GM19240 (cell line): ENCODE results near the gene POLR2M.

Experiments
- DNase-seq: peaks from one replicate; pipeline ENCODE4 v3.0.0; 2011; ENCODE audit warnings: low spot score; ENCODE audit not compliant: insufficient read length

The POLR2M gene

DNA sequence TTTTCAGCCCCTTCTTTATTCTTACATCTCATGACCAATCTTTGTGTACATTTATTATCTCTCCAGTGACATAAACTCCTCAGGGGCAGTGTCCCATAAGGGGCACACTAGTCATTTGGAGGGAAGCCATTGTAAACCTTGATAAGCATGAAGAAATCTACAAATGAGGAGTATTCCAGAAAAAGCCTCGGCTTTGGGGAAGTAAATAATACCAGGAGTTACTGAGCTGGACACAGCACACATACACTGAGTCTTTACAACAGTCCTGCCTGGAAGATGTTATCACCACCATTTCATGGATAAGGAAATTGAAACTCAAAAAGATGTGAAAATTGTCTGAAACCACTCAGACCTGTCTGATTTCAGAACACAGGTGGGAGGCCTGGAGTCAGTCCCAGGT, 15.4 kb upstream of the POLR2M start:
- no peak for DNase-seq

DNA sequence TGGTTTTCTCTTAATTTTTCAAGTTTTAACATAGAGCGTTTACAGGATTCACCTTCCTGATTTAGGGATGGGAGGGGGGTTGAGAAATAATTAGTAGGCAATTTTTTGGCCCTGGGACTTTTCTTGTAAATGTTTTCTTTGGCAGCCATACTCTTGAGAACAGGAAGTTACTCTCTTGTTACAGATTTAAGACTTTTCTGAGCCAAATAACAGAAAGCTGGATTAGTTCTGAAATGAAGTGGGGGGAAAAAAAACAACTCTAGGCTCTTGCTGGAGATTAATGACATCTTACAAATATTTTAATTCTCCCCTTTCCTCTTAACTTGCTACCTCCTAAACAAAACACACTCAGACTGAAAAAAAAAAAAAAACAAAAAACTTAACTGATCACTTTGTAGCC, 13.8 kb upstream of the POLR2M start:
- no peak for DNase-seq

DNA sequence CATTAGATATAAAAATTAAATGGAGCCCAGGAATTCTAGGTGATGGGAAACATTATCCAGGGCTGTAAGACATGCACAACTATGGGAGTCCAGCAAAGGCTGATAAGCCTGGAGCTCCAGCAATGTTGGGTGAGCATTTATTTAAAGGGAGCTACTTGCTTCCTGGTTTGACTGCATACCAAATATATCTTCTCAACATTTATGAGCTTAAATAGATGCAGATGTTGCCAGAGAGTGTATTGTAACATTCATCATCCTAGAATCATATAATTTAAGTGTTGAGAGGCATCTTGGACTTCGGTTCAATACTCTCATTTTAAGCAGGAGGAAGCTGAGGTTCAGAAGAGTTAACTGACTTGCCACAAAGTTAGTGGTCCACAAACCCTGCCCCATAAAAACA, 12.2 kb upstream of the POLR2M start:
- DNase-seq, result no peak

DNA sequence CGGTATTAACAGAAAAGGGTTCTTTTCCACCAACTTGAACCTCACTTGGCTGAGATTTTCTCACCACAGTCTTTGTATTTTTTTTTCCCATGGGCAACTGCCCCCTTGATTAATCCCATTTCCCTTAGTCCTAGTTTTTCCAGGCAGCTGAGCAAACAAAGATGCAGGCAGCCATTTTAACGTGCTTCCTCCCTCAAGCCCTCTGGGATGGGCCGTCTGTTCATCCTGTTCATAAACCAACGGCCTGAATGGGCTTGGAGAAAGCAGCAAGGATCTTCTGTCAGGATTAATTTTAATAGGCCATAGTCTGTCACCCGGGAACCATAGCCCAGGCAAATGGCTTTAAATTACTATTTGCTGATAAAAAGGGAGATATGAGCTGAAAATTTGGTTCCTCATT, 10.4 kb upstream of the POLR2M start:
- DNase-seq, result no peak

DNA sequence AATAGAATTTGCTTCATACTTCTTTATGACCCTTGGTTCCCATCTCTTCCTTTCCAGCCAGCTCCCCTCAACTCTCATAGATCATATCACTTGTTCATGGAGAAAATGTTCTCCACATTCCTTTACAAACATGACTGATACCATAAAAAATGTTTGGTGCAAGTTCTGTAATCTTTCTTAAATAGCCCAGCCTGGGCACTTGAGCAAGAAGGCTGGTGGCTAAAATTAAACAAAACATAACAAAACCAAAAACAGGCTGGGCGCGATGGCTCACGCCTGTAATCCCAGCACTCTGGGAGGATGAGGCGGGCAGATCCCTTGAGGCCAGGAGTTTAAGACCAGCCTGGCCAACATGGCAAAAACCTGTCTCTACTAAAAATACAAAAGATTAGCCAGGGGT, 8.9 kb upstream of the POLR2M start:
- DNase-seq, result no peak

DNA sequence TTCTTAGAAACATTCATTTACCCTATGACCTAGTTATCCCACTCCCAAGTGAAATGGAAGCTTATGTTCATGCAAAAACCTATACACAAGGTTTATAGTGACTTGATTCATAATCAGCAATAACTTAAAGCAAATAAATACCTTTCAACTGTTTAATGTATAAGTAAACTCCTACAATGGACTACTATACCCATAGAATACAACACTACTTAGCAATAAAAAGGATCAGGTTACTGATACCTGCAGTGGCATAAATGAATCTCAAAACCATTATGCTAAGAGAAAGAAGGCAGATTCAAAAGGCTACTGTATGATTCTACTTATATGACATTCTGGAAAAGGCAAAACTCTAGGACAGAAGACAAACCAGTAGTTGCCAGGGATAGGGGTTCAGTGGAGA, 8.3 kb upstream of the POLR2M start:
- DNase-seq, result no peak

DNA sequence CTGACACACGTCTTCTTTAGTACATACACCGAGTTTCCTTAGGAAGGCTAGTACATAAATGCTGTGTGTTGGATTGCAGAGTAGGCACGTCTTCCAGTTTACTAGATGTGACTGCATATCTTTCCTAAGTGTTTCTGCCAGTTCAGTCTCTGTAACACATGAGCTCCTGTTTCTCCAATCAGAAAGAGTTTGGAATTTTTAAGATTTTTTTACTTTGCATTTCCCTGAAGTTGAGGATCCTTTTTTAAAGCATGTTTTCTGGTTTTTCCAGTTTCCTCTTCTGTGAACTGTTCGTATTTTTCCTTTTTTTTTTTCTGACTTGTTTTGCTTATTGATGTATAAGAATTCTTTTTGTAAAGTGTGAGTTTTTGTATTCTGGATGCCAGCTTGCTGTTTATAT, 7.5 kb upstream of the POLR2M start:
- DNase-seq, result no peak

DNA sequence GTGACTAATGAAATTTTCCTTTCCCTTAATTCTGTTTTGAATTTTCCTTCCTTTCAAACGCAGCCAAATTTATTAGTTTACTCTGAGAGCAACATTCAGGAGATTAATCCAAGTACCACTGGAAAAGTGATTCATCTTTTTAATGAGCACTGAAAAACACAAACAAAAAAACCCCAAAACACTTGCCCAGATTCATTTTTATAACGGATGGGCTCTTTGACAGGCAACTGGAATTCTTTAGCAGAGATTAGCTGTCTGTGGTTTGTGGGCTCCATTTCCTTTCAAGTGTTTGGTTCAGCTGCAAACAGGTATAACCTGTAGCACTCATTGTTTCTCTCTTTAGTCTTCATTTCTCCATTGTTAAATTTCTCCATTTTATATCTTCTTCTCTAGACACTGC, 3.1 kb upstream of the POLR2M start:
- DNase-seq, result no peak

DNA sequence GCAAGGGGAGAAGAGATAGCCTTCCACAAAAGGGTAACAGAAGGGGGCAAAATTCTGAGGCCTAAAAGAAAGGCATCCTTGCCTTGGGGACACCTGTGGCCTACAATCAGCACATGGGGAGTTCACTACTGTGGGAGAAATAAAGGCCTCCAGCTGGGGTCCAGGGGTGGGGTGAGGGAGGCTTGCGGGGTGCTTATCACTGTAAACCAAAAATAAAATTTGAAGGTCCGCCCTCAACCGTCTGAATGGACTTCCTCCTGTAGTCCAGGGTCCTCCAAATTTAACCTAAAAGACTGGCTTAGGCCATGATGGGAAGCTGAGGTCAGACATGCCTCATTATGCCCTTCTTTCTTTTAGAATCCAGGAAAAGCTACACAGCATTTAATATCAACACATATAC, 2.1 kb upstream of the POLR2M start:
- DNase-seq, result no peak

DNA sequence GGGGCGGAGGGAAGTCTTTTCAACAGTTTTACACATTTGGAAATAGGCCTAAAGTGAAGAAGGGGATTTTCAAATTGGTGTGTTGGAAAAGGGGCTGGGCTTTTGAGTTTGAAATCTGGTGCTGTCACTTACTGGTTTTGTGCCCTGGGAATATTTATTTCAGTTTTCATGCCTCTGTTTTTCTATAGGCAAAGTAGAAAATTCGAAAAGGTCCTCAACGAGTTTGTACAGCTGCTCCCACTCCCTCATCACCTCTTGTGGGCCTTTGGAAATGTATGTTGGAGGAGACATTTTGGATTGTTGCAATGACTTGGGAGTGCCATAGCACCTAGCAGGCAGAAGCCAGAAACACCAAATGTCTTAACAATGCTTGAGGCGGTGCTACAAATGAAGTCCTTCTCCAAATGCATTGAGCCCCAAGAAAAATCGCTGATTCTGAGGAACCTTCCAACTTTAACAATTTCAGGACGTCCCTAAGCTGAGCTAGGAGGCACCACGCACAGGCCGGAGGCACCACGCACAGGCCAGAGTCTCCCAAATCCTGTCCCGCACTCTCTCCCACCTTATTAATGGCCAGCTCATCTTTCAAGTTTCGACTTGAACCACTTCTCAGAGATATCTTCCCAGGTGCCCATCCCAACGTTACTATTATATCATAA, 639 bp upstream of the POLR2M start:
- no peak for DNase-seq

DNA sequence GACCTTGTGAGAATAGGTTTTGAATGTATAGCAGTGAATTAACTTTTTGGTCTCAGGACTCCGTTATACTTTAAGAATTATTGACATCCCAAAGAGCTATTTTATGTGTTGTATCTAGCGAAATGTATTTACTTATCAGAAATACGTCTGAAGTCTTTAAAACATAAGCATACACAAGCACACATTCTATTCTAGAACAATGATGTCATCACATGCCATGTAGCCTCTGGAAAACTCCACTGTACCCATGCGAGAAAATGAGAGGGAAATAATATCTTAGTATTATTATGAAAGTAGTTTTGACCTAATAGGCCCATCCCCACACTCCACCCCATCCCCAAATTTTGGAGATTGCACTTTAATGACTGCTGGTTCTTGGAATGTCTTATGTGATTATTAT, 1.5 kb downstream of the POLR2M start:
- DNase-seq, result no peak

DNA sequence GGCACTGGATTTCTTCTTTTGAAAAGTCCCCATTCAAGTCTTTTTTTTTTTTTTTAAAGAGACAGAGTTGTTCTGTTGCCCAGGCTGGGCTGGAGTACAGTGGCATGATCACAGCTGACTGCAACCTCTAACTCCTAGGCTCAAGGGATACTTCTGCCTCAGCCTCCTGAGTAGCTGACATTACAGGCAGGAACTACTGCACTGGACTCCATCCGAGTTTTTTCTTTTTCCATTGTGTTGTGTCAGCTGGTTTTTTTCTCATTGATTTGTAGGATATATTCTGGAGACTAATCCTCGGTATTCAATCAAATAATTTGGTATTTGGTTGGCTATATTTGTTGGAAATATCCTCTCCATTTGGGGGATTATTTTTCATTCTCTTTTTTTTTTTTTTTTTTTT, 11.8 kb downstream of the POLR2M start:
- DNase-seq, result no peak

DNA sequence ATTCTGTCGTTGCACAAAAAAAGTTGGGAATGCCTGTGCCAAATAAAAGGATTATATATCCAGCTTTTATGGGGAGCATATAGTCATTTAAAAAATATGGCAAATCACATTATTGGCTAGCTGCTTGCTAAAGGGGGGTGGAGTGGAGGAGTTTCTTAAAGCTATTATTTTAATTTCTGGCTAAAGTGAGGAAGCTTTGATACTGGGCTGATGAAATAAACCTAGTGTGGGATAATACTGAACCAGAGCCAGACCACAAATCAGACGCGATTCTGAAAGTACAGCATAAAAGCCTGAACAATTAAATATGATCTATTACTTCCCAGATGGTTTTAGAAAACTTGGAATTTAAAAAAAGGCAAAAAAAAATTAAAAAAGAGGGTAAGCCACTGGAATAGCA, 14.4 kb downstream of the POLR2M start:
- DNase-seq, result no peak

DNA sequence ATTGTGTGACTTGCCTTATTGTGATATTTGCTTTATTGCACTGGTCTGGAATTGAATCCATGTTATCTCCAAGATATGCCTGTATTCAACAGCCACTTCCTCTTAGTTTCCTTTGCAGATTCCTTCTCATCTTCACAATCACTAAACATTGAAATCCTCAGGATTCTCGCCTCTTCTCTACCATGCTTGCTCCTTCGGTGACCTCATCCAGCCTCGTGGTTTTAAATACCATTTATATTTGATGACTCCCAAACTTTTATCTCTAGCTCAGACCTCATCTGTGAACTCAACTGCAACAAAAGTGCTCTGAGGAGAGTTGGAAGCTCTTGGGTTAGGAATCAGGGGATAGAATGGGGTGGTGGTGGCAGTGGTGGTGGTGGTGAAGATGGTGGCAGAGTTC, 19.9 kb downstream of the POLR2M start:
- DNase-seq, result no peak

DNA sequence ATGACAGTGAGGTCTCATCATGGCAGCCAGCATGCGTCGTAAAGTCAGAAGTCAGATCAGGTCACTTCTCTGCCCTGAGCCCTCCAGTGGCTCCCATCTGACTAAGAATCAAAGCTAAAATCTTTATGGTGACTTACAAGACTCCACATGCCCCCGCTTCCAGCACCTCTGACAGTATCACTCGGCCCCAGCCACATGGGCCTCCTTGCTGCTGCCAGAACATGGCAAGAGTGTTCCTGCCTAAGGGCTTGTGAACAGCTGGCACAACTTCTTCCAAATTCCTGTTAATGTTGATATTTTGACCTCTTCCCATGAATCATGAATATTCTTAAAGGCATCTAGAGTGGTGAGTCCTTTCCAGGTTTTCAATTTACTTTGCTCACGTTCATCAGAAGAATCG, 20.5 kb downstream of the POLR2M start:
- no peak for DNase-seq

DNA sequence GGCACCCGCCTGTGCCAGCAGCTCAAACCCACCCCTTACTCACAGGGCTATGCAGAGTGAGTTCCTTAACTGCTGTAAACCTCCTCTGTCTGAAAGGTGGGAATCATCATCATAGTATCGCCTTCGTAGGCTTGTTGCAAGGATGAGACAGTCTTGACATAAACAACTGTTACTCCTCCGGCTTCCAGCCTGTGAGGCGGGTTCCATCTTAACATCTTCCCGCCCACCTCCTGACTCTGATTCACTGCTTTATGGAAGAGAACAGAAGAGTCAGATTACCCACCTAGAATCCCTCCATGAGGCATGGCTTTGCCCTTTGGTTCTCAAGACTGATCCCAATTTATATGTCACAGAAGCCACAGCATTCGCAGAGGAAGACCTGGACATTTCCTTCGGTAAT, 21.9 kb downstream of the POLR2M start:
- no peak for DNase-seq

DNA sequence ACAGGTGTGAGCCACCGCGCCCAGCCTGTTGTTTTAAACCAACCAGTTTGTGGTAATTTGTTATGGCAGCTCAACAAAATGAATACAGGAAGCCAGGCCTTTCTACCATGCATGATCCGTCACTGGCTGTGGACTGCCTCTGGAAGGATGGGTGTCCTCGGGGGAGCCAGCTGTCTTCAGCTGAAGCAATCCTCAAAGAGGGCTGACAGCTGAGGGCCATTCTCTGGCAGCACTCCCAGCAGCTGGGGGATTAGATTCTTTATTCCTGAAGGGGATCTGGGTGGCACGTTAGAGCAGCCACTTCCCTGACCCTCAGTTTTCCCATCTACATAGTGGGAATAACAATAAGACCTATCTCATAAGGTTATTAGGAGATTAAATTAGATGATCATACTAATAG, 24.4 kb downstream of the POLR2M start:
- no peak for DNase-seq

DNA sequence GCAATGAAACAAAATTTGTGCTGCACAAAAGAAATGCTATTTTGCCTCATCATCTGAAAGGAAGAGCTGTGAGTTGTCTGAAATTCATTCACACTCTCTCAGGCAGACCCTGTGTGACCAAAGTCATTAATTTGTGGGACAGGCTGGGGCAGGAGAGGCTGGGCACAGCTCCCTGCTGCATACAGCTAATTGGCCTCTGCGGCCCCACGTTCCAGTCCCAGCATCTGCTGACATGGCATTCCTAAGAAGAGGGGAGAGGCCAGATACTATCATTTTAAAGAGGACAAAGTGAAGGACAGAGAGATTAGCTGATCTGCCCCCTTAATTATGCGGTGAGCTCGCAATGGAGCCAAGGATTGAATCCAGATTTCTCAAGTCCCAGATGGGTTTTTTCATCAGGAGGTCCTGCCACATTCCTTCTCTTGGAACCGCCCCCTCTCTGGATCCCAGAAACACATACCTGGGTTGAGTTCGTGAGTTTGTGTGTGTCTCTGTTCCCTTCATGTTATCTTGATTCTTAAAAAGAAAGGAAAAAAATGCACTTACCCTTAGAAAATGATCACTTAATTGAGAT, 25.1 kb downstream of the POLR2M start:
- DNase-seq, result no peak

DNA sequence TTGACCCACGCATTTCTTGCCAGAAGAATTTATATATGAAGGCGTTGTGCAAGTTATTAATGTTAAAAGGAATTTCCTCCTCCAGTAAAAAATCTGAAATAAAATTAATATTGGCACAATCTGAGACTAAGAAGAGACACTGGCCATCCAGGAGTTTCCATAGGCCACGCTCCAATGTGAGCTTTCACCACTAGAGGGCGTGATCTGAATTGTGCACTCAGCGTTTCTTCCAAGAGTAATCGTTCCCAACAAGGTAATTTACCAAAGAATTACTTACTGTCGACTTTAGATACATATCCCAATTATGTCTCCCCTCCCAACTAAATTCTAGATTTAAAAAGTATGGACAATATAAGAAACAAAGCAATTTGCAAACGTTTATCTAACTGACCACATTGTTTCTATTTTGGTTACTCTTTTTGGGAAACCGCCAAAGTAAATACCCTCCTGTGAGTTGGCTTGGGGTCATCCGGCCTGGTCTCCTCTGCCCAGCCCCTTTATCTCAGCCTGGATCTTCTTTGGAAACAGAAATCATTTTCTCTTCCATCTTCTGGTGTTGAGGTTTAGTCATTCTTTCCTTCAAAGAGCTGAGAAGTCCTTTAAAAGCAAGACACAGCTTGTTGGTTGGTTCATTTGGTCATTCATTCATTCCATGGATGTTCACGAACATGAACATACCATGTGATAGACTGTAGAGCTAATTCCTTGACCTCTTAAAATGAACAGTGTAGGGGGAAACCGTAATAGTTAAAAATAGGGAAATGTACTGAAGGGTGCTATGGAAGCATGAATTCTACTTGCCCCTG, 26.2 kb downstream of the POLR2M start:
- no peak for DNase-seq

DNA sequence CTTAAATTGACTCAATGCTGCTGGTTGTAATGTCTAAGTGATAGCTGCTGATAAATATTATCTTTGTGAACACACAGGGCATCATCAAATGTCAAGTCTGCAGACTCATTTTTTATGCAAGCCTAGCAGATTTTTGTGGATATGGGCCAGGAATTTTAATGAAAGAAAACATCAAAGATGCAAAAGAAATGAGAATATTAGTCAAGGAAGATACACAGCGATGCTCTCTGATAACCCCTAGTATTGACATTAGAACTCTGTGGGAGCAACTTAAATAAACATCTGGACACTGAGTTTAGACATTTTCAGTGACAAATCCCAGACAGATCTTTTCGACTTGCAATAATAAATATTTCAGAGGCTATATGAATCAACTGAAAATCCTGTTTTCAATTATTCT, 28.3 kb downstream of the POLR2M start:
- no peak for DNase-seq

DNA sequence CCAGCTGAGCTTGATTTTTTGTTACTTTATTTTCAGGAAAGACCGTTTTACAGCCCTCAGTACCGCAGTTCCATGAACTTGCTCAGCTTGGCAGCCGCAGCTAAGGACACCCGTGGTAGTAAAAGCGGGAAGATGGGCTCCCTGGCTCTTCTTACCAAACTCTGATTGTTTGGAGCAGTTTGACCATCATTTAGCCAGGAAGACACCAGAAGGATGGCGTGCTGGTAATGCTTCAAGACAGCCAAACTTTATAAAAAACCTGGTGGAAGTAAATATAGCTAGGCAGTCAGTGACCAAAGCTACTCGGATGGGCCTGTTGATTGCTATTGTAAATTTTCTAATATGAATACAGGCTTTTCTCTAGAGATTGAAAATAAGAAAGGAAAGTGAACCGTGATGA, 28.9 kb downstream of the POLR2M start:
- DNase-seq, result no peak

DNA sequence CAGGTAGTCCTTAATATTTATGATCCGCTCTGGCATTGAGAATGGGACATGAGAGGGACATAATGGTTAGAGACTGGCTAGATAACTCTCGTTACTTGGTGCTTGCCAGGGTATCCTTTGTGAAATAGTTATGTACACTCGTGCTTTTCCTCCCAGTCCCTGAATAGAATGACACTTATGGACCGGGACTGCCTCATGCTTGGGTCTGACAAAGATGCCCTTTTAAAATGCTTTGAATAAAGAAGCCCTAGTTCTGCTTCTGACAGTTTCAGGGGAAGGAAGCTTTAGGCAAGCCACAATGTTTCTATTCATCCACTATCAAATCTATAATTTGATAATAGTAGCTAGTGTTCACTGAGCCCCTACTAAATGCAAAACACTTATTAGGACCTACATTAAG, 29.4 kb downstream of the POLR2M start:
- DNase-seq, result no peak

DNA sequence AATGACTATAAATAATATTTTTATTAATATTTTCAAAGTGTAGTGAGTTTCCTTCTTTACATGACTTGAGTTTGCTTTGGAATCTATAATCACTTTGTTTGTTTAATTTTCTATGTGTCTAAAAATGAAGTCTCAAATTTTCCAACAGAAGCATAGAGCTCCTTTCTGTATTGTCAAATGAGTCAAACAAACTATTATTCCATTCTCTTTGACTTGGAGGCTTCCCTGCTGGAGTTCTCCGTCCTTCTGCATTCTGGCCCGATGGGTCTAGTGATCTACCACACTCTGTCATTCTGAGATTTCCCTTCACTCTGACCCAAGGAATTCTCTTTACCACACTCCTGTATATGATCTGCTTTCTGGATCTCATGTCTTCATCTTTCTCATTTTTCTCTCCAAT, 30.1 kb downstream of the POLR2M start:
- no peak for DNase-seq
